Measurements from ENCODE around the gene KIAA1328. TPM values are rescaled to one million over a fixed set of nuclear protein-coding genes. Genes with fewer than 3 reads are reported as not detected.

Gene KIAA1328
- total RNA-seq, 1 donor from 2014 or later: 5.8 TPM

DNA sequence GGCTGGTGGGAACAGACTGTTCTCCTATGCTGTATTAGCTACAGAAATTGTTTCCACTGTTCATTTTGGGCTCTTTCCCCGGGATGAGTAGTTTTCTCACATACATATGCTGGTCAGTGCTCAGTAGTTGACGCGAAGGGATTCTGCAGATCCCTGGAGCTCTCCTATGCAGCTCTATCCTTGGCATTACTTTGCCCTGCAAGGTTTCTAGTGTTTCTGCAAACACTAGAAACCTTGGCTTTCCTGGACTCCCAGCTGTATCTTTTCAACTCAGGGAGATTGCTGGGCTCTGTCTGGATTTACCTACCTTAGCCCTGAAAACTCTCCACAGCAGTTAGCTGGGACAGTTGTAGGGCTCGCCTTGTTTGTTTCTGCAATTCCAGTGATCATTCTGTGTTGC is 10.9 kb downstream of the KIAA1328 start:
- no peak for DNase-seq (ENCODE audit: low read depth)
- H3K27me3 ChIP-seq (ENCODE audit: control insufficient read depth, insufficient read depth, low read length): no peaks in the 10 kb centered on the region
- H3K36me3 ChIP-seq (ENCODE audit: control insufficient read depth, insufficient read depth, low read length): no peaks in the 10 kb centered on the region
- TF ChIP-seq, protein P1, sequence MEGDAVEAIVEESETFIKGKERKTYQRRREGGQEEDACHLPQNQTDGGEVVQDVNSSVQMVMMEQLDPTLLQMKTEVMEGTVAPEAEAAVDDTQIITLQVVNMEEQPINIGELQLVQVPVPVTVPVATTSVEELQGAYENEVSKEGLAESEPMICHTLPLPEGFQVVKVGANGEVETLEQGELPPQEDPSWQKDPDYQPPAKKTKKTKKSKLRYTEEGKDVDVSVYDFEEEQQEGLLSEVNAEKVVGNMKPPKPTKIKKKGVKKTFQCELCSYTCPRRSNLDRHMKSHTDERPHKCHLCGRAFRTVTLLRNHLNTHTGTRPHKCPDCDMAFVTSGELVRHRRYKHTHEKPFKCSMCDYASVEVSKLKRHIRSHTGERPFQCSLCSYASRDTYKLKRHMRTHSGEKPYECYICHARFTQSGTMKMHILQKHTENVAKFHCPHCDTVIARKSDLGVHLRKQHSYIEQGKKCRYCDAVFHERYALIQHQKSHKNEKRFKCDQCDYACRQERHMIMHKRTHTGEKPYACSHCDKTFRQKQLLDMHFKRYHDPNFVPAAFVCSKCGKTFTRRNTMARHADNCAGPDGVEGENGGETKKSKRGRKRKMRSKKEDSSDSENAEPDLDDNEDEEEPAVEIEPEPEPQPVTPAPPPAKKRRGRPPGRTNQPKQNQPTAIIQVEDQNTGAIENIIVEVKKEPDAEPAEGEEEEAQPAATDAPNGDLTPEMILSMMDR (IDR thresholded peaks at IDR 0.05; ENCODE audit: insufficient read depth, low read length, poor library complexity, severe bottlenecking): no peak
- no peak overlapping the region for H3K4me3 ChIP-seq (ENCODE audit: low read depth, low read length)

DNA sequence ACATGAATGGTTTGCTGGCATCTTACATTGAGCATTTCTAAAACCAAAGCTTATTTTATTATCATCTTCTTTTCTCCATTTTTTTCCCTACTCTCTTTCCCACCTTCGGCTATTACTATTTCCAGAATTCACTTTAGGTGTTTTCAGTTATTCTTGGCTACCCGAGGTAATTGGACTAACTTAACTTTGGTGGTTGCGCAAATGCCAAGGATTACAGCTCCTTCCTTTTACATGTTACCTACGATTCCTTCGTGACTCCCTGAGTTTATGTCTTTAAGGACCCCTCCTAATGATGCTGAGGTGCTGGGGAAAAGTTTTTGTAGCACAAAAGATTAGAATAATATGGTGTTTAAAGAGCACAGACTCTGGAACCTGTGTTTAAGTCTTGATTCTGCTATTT is 14.3 kb downstream of the KIAA1328 start:
- Histone ChIP-seq H3K4me3 (ENCODE audit: low read depth, low read length) (no peak overlapping the region), H3K36me3 (ENCODE audit: control insufficient read depth, insufficient read depth, low read length) (no peaks in the 10 kb centered on the region), H3K27me3 (ENCODE audit: control insufficient read depth, insufficient read depth, low read length) (no peaks in the 10 kb centered on the region)
- DNase-seq (ENCODE audit: low read depth): no peak
- TF ChIP-seq, protein P1 (IDR thresholded peaks at IDR 0.05; ENCODE audit: insufficient read depth, low read length, poor library complexity, severe bottlenecking): no peak

DNA sequence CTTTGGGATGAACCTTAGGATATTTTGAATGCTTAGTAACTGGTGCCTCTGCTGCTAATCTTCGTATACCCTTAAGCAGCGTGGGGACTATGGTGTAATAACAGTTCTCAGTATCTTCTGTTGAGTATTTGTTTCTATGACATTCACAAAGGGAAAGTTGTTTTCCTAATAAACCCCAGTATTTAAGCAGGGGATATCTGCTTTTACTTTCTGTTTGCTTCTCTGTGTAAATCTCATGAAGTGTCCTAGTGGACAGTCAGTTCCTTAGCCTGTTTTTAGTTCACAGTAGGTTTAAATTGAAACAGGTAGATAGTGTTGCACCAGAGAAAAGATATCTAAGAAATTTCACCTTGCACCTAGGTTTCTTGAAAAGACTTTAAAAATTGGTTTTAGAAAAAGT is 14.9 kb downstream of the KIAA1328 start:
- no peak for DNase-seq (ENCODE audit: low read depth)
- H3K4me3 ChIP-seq (ENCODE audit: low read depth, low read length): no peak overlapping the region

DNA sequence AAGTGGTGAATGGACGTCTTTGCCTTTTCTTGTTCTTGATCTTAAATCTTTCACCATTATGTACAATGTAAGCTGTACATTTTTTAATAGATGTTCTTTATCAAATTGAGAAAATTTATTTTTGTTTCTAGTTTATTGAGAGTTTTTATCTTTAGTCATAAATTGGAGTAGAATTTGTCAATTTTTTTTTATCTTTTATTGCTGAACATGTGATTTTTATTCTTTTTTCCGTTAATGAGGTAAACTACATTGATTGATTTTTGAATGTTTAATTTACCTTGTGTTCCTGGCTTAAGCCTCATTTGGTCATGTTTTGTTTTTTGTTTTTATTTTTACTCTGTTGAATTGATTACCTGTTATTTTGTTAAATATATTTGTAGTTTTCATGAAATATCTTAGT is 19.7 kb downstream of the KIAA1328 start:
- H3K4me3 ChIP-seq (ENCODE audit: low read depth, low read length): no peak overlapping the region
- DNase-seq (ENCODE audit: low read depth): no peak
- H3K27me3 ChIP-seq (ENCODE audit: control insufficient read depth, insufficient read depth, low read length): no peaks in the 10 kb centered on the region
- TF ChIP-seq, protein P1 (IDR thresholded peaks at IDR 0.05; ENCODE audit: insufficient read depth, low read length, poor library complexity, severe bottlenecking): no peak
- no peaks in the 10 kb centered on the region for H3K36me3 ChIP-seq (ENCODE audit: control insufficient read depth, insufficient read depth, low read length)

More for the DNA sequence above, 14.9 kb downstream of the KIAA1328 start:
- TF ChIP-seq, protein P1 (IDR thresholded peaks at IDR 0.05; ENCODE audit: insufficient read depth, low read length, poor library complexity, severe bottlenecking): no peak
- Histone ChIP-seq H3K27me3 (ENCODE audit: control insufficient read depth, insufficient read depth, low read length) (no peaks in the 10 kb centered on the region), H3K36me3 (ENCODE audit: control insufficient read depth, insufficient read depth, low read length) (no peaks in the 10 kb centered on the region)

DNA sequence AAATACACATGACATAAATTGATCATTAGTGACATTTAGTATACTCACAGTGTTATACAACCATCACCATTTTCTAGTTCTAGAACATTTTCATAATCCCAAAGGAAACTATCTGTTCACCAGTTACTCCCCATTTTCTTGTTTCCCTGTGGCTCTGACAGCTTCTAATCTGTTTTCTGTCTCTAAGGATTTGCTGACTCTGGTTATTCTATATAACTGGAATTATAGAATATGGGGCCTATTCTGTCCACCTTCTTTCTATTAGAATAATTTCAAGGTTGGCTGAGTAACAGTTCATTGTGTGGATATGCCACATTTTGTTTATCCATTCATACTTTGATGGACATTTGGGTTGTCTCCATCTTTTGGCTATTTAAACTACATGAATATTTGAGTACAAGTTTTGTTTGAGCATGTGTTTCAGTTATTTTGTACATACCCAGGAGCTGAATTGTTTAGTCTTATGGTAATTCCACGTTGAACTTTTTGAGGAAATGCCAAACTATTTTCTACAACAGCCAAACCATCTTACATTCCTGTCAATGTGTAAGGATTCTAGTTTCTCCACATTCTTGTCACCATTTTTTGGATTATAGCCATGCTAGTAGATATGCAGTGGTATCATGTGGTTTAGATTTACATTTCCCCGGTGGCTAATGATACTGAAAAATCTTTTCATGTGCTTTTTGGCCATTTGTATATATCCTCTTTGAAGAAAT is 20.5 kb downstream of the KIAA1328 start:
- no peak for DNase-seq (ENCODE audit: low read depth)
- TF ChIP-seq, protein P1 (IDR thresholded peaks at IDR 0.05; ENCODE audit: insufficient read depth, low read length, poor library complexity, severe bottlenecking): no peak
- Histone ChIP-seq H3K27me3 (ENCODE audit: control insufficient read depth, insufficient read depth, low read length) (no peaks in the 10 kb centered on the region), H3K36me3 (ENCODE audit: control insufficient read depth, insufficient read depth, low read length) (no peaks in the 10 kb centered on the region), H3K4me3 (ENCODE audit: low read depth, low read length) (no peak overlapping the region)

Data from kidney epithelial cell (primary cell).